ENCODE data around the gene LAMA2. TPM values are rescaled to one million over a fixed set of nuclear protein-coding genes. Genes with fewer than 3 reads are reported as not detected.
A peak's percentile ranks its signal among the peaks of the same experiment; 100 is the strongest.

Gene LAMA2
- total and polyA plus RNA-seq, 4 experiments from 2014 or later: 0.20 to 0.87 (median 0.43) TPM

DNA sequence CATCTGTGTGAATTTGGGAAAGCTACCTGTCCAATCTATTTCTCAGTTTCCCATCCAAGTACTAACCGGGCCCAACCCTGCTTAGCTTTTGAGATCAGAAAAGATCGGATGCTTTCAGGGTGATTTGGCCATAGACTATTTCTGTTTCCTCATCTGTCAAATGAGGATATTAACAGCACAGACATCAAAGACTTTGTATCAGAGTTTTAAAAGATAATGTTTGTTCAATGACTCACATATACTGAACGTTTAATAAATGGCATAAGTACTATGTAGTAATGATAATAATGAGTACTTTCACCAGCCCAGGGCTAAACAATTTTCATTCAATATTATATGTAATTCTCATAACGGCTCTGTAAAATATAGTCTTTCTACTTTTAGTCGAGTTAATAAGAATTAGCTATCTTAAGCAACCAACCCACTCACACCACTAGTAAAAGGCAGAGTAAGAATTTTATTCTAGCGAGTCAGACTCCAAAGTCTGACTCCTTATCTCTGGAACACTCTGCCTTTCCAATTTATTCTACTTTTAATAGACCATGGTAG is 610.5 kb downstream of the LAMA2 start:
- H3K9me3 Mint-ChIP-seq: peaks cover 0 to 1% (median 0%) of the 10 kb centered on the region in 8 donors
- DNase-seq: no peak
- peaks cover 20 to 33% (median 28%) of the 10 kb centered on the region in 4 donors for H3K4me1 Mint-ChIP-seq
- POLR2A ChIA-PET (ENCODE audit: partially characterized antibody): no interaction called here
- Histone ChIP-seq H3K27ac (ENCODE audit: low read depth, low read length) (no peak overlapping the region), H3K27me3 (ENCODE audit: insufficient read depth, low read length) (no peaks in the 10 kb centered on the region), H3K36me3 (ENCODE audit: insufficient read depth, low read length) (no peaks in the 10 kb centered on the region), H3K9me3 (ENCODE audit: control insufficient read depth in 1 of 2, low read length in 2 of 2) (no peaks in the 10 kb centered on the region), H3K4me1 (ENCODE audit: insufficient read depth, low read length) (peaks cover 26% of the 10 kb centered on the region), H3K4me3 (ENCODE audit: low read length in 2 of 2) (no peak overlapping the region)
- no peak overlapping the region for H3K4me3 Mint-ChIP-seq
- intact Hi-C loops (cut with micrococcal nuclease): loop anchor here (10.0 kb wide), 1 partner anchor 1711 kb away; no protein-coding TSS in a partner anchor
- no peaks in the 10 kb centered on the region for H3K36me3 Mint-ChIP-seq
- CTCF ChIA-PET (ENCODE audit: partially characterized antibody): no interaction called here
- H3K27ac Mint-ChIP-seq: no peak overlapping the region
- no peaks in the 10 kb centered on the region for H3K27me3 Mint-ChIP-seq

DNA sequence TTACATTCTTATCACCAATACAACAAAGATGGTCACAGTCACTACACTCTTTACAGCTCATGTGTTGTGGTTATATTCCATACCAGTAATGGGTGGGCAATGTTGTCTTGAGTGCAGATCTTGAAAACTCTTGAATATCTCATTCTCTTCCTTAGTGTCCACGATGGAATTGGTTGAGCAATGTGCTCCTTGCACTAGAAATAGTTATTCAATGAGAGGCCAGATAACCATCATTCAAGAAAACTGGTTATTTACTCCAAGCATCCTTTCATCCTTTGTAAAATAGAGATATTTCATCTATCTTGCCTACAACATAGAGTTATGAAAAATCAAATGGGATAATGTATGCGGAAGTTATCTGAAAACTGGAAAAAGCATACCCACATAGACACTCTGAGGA is 611.2 kb downstream of the LAMA2 start:
- Histone ChIP-seq H3K9me3 (ENCODE audit: control insufficient read depth in 1 of 2, low read length in 2 of 2) (no peaks in the 10 kb centered on the region), H3K36me3 (ENCODE audit: insufficient read depth, low read length) (no peaks in the 10 kb centered on the region), H3K4me3 (ENCODE audit: low read length in 2 of 2) (no peak overlapping the region), H3K27ac (ENCODE audit: low read depth, low read length) (no peak overlapping the region), H3K27me3 (ENCODE audit: insufficient read depth, low read length) (no peaks in the 10 kb centered on the region), H3K4me1 (ENCODE audit: insufficient read depth, low read length) (peaks cover 31% of the 10 kb centered on the region)
- Mint-ChIP-seq H3K9me3 (peaks cover 0 to 1% (median 0%) of the 10 kb centered on the region in 8 donors), H3K4me3 (no peak overlapping the region), H3K27ac (no peak overlapping the region), H3K4me1 (peaks cover 23 to 34% (median 29%) of the 10 kb centered on the region in 4 donors), H3K36me3 (no peaks in the 10 kb centered on the region), H3K27me3 (no peaks in the 10 kb centered on the region)
- POLR2A ChIA-PET (ENCODE audit: partially characterized antibody): no interaction called here
- intact Hi-C loops (cut with micrococcal nuclease): loop anchor here (10.0 kb wide), 1 partner anchor 1711 kb away; no protein-coding TSS in a partner anchor
- no peak for DNase-seq
- CTCF ChIA-PET (ENCODE audit: partially characterized antibody): no interaction called here

DNA sequence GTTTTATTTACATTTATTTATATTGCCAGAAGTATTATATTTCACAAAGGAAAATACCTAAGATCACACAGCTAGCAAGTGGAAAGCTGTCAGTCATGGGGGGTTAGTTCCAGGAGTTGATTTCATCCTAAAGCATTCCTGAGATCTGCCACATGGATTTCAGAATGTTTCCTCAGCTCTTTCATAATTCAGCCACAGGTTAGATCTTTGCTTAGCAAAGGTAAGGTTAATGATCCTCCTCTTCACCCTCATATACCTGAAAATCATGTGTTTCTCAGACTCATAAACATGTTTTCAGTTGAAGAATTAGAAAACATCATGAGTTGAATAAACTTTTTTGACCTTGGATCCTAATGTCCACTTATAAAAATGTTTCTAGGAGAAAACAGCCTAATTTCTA is 611.6 kb downstream of the LAMA2 start:
- no peak overlapping the region for H3K27ac ChIP-seq (ENCODE audit: low read depth, low read length)

DNA sequence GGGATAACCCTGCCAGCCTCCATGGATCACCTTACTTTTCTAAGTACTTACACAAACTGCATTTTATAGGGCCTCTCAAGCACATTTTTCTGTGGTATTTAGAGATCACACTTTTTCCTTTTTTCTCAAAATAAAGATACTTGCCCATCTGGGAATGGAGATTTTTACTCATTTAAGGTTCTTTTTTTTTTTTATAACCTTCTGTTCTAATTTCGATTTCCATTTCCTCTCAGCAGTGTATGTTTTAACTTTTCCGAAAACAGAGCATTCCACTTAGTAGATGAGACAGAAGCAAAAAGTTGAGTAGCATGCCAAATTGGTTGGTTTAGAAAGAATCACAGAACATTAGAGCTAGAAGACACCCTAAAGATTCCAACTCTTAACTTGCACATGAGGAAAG is 612.7 kb downstream of the LAMA2 start:
- peak overlapping the region in 1 of 7 donors; percentile 19 for H3K27ac Mint-ChIP-seq
- H3K4me1 Mint-ChIP-seq: peaks cover 16 to 24% (median 21%) of the 10 kb centered on the region in 4 donors
- no peak for DNase-seq
- H3K4me3 Mint-ChIP-seq: no peak overlapping the region
- H3K27me3 Mint-ChIP-seq: no peaks in the 10 kb centered on the region
- Histone ChIP-seq H3K36me3 (ENCODE audit: insufficient read depth, low read length) (no peaks in the 10 kb centered on the region), H3K9me3 (ENCODE audit: control insufficient read depth in 1 of 2, low read length in 2 of 2) (no peaks in the 10 kb centered on the region), H3K4me1 (ENCODE audit: insufficient read depth, low read length) (peaks cover 22% of the 10 kb centered on the region), H3K27ac (ENCODE audit: low read depth, low read length) (no peak overlapping the region), H3K27me3 (ENCODE audit: insufficient read depth, low read length) (no peaks in the 10 kb centered on the region), H3K4me3 (ENCODE audit: low read length in 2 of 2) (no peak overlapping the region)
- no peaks in the 10 kb centered on the region for H3K9me3 Mint-ChIP-seq
- CTCF ChIA-PET (ENCODE audit: partially characterized antibody): interaction anchor here (1.2 kb wide), 1 partner anchor 10 kb away, joined by 3 read pairs; no protein-coding TSS in a partner anchor
- no peaks in the 10 kb centered on the region for H3K36me3 Mint-ChIP-seq
- POLR2A ChIA-PET (ENCODE audit: partially characterized antibody): no interaction called here
- intact Hi-C loops (cut with micrococcal nuclease): loop anchor here (10.0 kb wide), 1 partner anchor 1709 kb away; no protein-coding TSS in a partner anchor

More for the DNA sequence above, 611.6 kb downstream of the LAMA2 start:
- Histone ChIP-seq H3K4me3 (ENCODE audit: low read length in 2 of 2) (no peak overlapping the region), H3K4me1 (ENCODE audit: insufficient read depth, low read length) (peaks cover 31% of the 10 kb centered on the region), H3K27me3 (ENCODE audit: insufficient read depth, low read length) (no peaks in the 10 kb centered on the region), H3K36me3 (ENCODE audit: insufficient read depth, low read length) (no peaks in the 10 kb centered on the region), H3K9me3 (ENCODE audit: control insufficient read depth in 1 of 2, low read length in 2 of 2) (no peaks in the 10 kb centered on the region)
- no peak for DNase-seq
- intact Hi-C loops (cut with micrococcal nuclease): loop anchor here (10.0 kb wide), 1 partner anchor 1710 kb away; no protein-coding TSS in a partner anchor
- peaks cover 0 to 1% (median 0%) of the 10 kb centered on the region in 8 donors for H3K9me3 Mint-ChIP-seq
- ChIA-PET CTCF (ENCODE audit: partially characterized antibody) (interaction anchor here (1.2 kb wide), 1 partner anchor 9 kb away, joined by 3 read pairs; no protein-coding TSS in a partner anchor), POLR2A (ENCODE audit: partially characterized antibody) (no interaction called here)
- H3K4me3 Mint-ChIP-seq: no peak overlapping the region
- H3K27ac Mint-ChIP-seq: no peak overlapping the region
- peaks cover 21 to 34% (median 29%) of the 10 kb centered on the region in 4 donors for H3K4me1 Mint-ChIP-seq
- H3K36me3 Mint-ChIP-seq: no peaks in the 10 kb centered on the region
- H3K27me3 Mint-ChIP-seq: no peaks in the 10 kb centered on the region

DNA sequence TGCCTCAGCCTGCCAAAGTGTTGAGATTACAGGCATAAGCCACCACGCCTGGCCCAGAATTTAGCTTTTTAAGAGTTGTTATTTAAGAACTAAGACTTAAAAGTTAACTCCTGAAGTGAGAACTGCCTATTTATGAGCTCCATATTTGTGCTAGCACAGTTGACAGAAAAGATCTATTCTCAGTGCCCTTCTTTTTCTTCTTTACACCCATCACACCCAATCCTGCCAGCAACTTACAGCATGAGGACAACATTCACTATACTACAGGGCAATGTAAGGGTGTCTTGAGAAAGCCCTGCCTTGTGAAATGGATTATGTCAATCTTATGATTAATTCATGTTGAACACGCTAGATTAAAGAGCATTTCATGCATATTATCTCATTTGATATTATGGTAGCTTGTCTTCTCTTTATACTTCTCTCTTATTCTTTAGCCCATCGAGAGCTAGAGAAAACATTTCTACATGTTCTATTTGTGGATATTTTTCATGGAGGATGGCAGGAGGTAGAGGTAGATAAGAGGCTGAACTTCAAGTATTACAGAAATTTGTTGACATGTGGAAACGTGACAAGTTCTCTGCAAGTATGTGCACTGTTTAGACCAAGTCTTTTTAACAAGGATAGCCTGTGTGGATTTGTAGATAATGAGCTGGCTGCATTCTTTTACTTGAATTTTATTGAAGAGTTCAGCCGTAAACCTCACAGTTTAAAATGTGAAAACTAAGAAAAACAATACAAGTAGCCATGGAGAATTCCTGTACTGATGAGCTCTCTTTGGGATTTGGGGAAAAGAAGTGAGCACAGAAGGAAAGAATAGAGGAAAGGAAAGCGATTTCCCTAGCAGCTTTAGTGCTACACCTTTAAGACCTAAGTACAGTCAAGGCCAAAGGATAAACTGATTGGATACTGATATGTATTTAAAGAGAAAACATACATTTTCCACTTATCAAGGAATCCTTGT is 614.8 kb downstream of the LAMA2 start:
- POLR2A ChIA-PET (ENCODE audit: partially characterized antibody): no interaction called here
- Histone ChIP-seq H3K36me3 (ENCODE audit: insufficient read depth, low read length) (no peaks in the 10 kb centered on the region), H3K27me3 (ENCODE audit: insufficient read depth, low read length) (no peaks in the 10 kb centered on the region), H3K4me3 (ENCODE audit: low read length in 2 of 2) (no peak overlapping the region), H3K9me3 (ENCODE audit: control insufficient read depth in 1 of 2, low read length in 2 of 2) (no peaks in the 10 kb centered on the region), H3K27ac (ENCODE audit: low read depth, low read length) (no peak overlapping the region), H3K4me1 (ENCODE audit: insufficient read depth, low read length) (peaks cover 21% of the 10 kb centered on the region)
- Mint-ChIP-seq H3K36me3 (no peaks in the 10 kb centered on the region), H3K27ac (peak overlapping the region in 1 of 7 donors; percentile 30), H3K27me3 (no peaks in the 10 kb centered on the region), H3K9me3 (no peaks in the 10 kb centered on the region), H3K4me1 (peaks cover 15 to 24% (median 19%) of the 10 kb centered on the region in 4 donors), H3K4me3 (no peak overlapping the region)
- no peak for DNase-seq
- intact Hi-C loops (cut with micrococcal nuclease): loop anchor here (2.0 to 10.0 kb wide), 3 partner anchors 251 to 1707 kb away; no protein-coding TSS in a partner anchor
- CTCF ChIA-PET (ENCODE audit: partially characterized antibody): interaction anchor here (0.7 to 3.2 kb wide), 16 partner anchors 12 to 523 kb away, joined by 3 to 20 read pairs (median 4); no protein-coding TSS in a partner anchor

DNA sequence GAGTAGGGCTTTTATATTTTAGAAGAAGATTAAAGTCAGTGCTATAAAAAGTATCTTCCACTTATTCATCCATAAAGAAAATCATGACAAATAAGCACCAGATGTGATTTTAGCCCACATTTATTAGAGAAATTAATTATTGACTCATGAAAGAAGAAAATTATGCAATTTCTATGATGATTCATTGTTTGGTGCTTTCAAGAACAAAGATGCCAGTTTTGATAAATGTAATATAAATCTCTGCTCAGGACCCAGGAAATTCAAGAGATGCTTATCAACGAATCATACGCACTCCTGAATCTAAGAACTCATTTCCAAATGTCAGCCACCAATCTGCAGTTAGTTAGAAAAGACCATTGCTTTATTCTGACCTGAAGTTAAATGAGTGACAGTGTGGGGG is 615.6 kb downstream of the LAMA2 start:
- no peaks in the 10 kb centered on the region for H3K27me3 ChIP-seq (ENCODE audit: insufficient read depth, low read length)
- no peaks in the 10 kb centered on the region for H3K36me3 ChIP-seq (ENCODE audit: insufficient read depth, low read length)
- POLR2A ChIA-PET (ENCODE audit: partially characterized antibody): no interaction called here
- no peaks in the 10 kb centered on the region for H3K36me3 Mint-ChIP-seq
- no peaks in the 10 kb centered on the region for H3K9me3 Mint-ChIP-seq
- no peak for DNase-seq
- H3K27me3 Mint-ChIP-seq: no peaks in the 10 kb centered on the region
- peaks cover 15 to 24% (median 19%) of the 10 kb centered on the region in 4 donors for H3K4me1 Mint-ChIP-seq
- H3K4me1 ChIP-seq (ENCODE audit: insufficient read depth, low read length): peaks cover 21% of the 10 kb centered on the region
- CTCF ChIA-PET (ENCODE audit: partially characterized antibody): interaction anchor here (0.7 to 3.9 kb wide), 17 partner anchors 8 to 523 kb away, joined by 3 to 35 read pairs (median 5); no protein-coding TSS in a partner anchor
- intact Hi-C loops (cut with micrococcal nuclease): loop anchor here (2.0 to 10.0 kb wide), 3 partner anchors 250 to 1706 kb away; no protein-coding TSS in a partner anchor
- no peak overlapping the region for H3K4me3 ChIP-seq (ENCODE audit: low read length in 2 of 2)
- no peak overlapping the region for H3K27ac ChIP-seq (ENCODE audit: low read depth, low read length)
- peak overlapping the region in 2 of 7 donors; percentile 1 to 19 for H3K27ac Mint-ChIP-seq
- H3K9me3 ChIP-seq (ENCODE audit: control insufficient read depth in 1 of 2, low read length in 2 of 2): no peaks in the 10 kb centered on the region
- H3K4me3 Mint-ChIP-seq: peak overlapping the region; percentile 37 to 89 (median 76)

Measured in CD4-positive, alpha-beta memory T cell (primary cell).